ENCODE results near the gene NPS.

The NPS gene

DNA sequence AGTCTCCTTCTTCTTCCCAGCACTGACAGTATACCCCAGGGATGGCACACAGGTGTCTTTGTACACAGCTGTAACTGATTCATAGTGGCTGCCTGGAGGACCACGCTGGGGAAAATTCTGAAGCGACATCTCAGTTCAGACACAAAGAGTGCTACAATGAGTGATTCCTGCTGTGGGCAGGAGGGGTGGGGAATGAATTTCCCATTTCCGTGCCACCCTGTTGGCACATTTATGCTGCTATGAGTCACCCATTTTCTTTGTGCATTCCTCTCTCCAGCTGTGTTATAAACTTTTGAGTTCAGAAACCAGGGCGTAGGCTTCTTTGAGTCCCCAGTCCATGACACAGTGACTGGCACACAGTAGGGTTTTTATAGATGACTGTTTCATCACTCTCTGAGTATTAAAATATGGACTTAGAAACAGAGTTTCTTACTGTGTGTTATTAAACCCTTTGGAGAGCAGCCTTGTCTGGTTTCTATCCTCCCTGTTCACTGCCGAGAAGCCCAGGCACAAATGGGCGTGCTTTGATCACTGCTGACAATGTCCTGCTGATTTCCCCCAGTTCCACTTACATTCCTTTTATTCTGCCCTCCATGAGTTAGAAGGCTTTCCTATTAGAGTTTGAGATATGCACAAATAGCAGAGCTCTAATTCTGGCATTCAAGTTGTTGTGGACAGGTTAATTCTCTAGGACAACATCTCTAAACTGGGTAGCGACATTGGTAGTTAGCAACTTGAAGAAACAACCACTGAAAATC lies 24.0 kb upstream of the NPS start:
- TF ChIP-seq, protein P1, sequence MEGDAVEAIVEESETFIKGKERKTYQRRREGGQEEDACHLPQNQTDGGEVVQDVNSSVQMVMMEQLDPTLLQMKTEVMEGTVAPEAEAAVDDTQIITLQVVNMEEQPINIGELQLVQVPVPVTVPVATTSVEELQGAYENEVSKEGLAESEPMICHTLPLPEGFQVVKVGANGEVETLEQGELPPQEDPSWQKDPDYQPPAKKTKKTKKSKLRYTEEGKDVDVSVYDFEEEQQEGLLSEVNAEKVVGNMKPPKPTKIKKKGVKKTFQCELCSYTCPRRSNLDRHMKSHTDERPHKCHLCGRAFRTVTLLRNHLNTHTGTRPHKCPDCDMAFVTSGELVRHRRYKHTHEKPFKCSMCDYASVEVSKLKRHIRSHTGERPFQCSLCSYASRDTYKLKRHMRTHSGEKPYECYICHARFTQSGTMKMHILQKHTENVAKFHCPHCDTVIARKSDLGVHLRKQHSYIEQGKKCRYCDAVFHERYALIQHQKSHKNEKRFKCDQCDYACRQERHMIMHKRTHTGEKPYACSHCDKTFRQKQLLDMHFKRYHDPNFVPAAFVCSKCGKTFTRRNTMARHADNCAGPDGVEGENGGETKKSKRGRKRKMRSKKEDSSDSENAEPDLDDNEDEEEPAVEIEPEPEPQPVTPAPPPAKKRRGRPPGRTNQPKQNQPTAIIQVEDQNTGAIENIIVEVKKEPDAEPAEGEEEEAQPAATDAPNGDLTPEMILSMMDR (IDR thresholded peaks at IDR 0.05) = no peak
- H3K36me3 Mint-ChIP-seq (ENCODE audit: low read depth) = no peaks in the 10 kb centered on the region
- H3K27ac Mint-ChIP-seq = no peak overlapping the region
- peaks cover 5% of the 10 kb centered on the region for H3K9me3 Mint-ChIP-seq
- no peaks in the 10 kb centered on the region for H3K4me1 Mint-ChIP-seq
- H3K27me3 Mint-ChIP-seq (ENCODE audit: low read depth, poor library complexity) = no peaks in the 10 kb centered on the region
- DNase-seq = no peak
- no peak overlapping the region for H3K4me3 Mint-ChIP-seq

DNA sequence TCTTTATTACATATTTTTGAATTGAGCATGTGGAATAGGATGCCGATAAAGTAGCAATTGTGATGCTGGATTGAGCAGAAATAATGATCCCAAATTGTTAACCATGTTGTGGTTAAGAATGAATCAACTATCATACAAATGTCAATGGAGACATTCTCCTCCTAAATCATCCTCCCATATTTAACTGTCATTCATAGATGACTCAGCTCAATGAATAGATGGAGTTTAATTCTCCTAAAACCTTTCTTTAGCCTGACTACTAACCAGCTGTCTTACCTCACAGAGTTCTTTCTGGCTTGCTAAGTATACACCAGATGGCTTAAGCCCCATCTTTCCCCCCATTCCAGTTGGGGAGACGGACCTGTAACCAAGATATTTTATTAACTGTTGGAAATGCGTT lies 23.4 kb upstream of the NPS start:
- H3K36me3 Mint-ChIP-seq (ENCODE audit: low read depth) = no peaks in the 10 kb centered on the region
- no peaks in the 10 kb centered on the region for H3K9me3 Mint-ChIP-seq
- H3K4me3 Mint-ChIP-seq = no peak overlapping the region
- no peak overlapping the region for H3K27ac Mint-ChIP-seq
- TF ChIP-seq, protein P1 (IDR thresholded peaks at IDR 0.05) = no peak
- no peaks in the 10 kb centered on the region for H3K4me1 Mint-ChIP-seq
- no peaks in the 10 kb centered on the region for H3K27me3 Mint-ChIP-seq (ENCODE audit: low read depth, poor library complexity)
- no peak for DNase-seq

DNA sequence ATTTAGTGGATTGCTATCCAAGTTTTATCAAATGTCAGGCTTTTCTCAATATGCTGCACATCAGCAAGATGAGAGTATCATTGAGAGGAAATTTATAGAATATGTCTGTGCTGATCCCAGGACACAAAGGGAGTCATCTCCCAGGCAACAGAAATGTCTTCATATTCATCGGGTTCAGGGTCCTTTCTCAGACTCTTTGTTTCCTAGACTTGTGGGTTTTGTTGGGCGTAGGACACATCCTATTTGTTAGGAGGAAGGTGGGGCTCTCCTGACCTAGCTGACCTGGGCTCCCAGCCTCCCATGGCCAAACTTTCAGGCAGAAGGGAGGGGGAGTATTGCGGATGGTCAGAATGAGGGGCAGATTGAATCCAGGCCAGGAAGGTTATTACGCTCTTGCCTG lies 22.9 kb upstream of the NPS start:
- H3K9me3 Mint-ChIP-seq = no peaks in the 10 kb centered on the region
- H3K27ac Mint-ChIP-seq = no peak overlapping the region
- H3K4me1 Mint-ChIP-seq = no peaks in the 10 kb centered on the region

GRCh38 chr10:127527320-127527719 lies 21.8 kb upstream of the NPS start:
- TF ChIP-seq, protein P1 (IDR thresholded peaks at IDR 0.05) = no peak
- H3K9me3 Mint-ChIP-seq = no peaks in the 10 kb centered on the region
- no peaks in the 10 kb centered on the region for H3K27me3 Mint-ChIP-seq (ENCODE audit: low read depth, poor library complexity)
- H3K4me3 Mint-ChIP-seq = no peak overlapping the region
- no peak overlapping the region for H3K27ac Mint-ChIP-seq
- no peak for DNase-seq
- H3K4me1 Mint-ChIP-seq = no peaks in the 10 kb centered on the region
- H3K36me3 Mint-ChIP-seq (ENCODE audit: low read depth) = no peaks in the 10 kb centered on the region

More for the DNA sequence above, 22.9 kb upstream of the NPS start:
- no peak overlapping the region for H3K4me3 Mint-ChIP-seq
- DNase-seq = no peak
- H3K27me3 Mint-ChIP-seq (ENCODE audit: low read depth, poor library complexity) = no peaks in the 10 kb centered on the region
- TF ChIP-seq, protein P1 (IDR thresholded peaks at IDR 0.05) = no peak
- H3K36me3 Mint-ChIP-seq (ENCODE audit: low read depth) = no peaks in the 10 kb centered on the region

DNA sequence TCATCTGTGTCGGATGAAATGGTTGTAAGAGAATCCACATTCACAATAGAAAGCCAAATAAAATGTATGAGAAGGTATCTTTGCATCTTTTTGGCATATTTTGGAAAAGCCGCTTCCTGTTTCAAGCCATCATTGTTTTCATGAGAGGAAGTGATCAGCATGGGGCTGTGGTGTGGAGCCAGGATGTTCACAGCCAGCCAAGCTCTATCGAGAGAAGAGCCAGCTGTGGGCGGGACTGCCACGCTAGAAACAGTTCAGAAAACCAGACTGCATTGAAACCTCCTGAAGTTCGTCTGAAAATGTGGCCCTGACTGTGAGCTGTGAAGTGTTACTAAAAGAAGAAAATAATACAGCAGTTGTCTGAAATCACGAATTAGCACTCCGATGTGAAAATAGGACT lies 21.2 kb upstream of the NPS start:
- DNase-seq = no peak
- TF ChIP-seq, protein P1 (IDR thresholded peaks at IDR 0.05) = no peak
- H3K9me3 Mint-ChIP-seq = no peaks in the 10 kb centered on the region
- no peak overlapping the region for H3K4me3 Mint-ChIP-seq
- no peaks in the 10 kb centered on the region for H3K36me3 Mint-ChIP-seq (ENCODE audit: low read depth)
- H3K27ac Mint-ChIP-seq = no peak overlapping the region
- H3K27me3 Mint-ChIP-seq (ENCODE audit: low read depth, poor library complexity) = no peaks in the 10 kb centered on the region
- no peaks in the 10 kb centered on the region for H3K4me1 Mint-ChIP-seq

DNA sequence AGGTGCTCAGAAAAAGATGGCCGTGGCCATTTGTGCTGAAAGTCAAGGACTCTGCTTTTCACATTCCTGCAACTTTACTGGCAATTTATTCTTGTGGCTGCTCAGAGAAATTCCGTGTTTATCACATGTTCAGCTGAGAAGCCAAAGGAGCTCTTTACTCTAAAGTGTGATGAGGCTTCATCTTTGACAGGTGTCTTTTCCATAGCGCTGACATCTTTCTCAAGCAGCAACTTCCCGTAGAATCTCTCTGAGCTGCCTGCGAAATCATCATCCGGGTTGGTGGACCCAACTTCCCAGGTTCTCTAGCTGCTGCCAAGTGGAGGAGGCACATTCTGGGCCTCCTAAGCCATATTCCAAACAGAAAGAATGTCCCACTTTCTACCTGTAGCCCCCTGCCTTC lies 16.9 kb upstream of the NPS start:
- H3K36me3 Mint-ChIP-seq (ENCODE audit: low read depth) = no peaks in the 10 kb centered on the region
- no peaks in the 10 kb centered on the region for H3K27me3 Mint-ChIP-seq (ENCODE audit: low read depth, poor library complexity)
- TF ChIP-seq, protein P1 (IDR thresholded peaks at IDR 0.05) = no peak
- no peak overlapping the region for H3K4me3 Mint-ChIP-seq
- no peak overlapping the region for H3K27ac Mint-ChIP-seq
- peaks cover 6% of the 10 kb centered on the region for H3K4me1 Mint-ChIP-seq
- DNase-seq = no peak
- peaks cover 7% of the 10 kb centered on the region for H3K9me3 Mint-ChIP-seq
